ENCODE results near the gene BST1. TPM values are rescaled to one million over a fixed set of nuclear protein-coding genes. Genes with fewer than 3 reads are reported as not detected.

The BST1 gene
- polyA plus RNA-seq, 1 donor (not counting 4 experiments of a cell fraction or from before 2014, with no cell fraction given) = 1.2 TPM

DNA sequence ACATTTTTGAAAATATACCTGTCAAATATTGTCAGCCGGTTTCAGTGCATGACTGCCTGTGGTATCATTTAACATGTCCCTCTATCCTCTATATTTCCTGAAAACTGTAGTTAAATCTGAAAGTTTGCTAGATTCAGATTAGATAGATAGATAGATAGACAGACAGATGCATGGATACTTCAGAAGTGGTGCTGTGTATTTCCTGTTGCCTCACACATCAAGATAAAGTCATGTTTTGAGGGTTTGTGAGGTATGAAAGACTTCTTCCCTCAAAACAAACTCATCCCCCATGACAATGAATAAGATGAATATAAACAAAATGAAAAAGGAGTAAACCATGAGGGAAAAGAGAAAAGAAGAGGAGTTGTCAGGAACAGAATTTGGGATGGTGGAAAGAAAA lies 6.0 kb upstream of the BST1 start:
- Histone ChIP-seq H4K20me1 (ENCODE audit: control insufficient read depth, extremely low read depth, insufficient read depth, low read length) (no peaks in the 10 kb centered on the region), H3K79me2 (ENCODE audit: control insufficient read depth, insufficient read depth, low read length) (no peaks in the 10 kb centered on the region), H3K4me1 (ENCODE audit: control insufficient read depth, extremely low read depth, insufficient read depth, low read length) (peaks cover 22% of the 10 kb centered on the region), H3K9ac (ENCODE audit: control insufficient read depth, extremely low read depth, insufficient read depth, low read length) (no peak overlapping the region), H3K9me1 (ENCODE audit: control insufficient read depth, extremely low read depth, insufficient read depth, low read length) (no peaks in the 10 kb centered on the region), H3K27me3 (ENCODE audit: control insufficient read depth, extremely low read depth, insufficient read depth, low read length) (no peaks in the 10 kb centered on the region), H3K4me3 (ENCODE audit: control insufficient read depth in 2 of 3, extremely low read depth in 1 of 3, insufficient read depth in 2 of 3, low read depth in 1 of 3, low read length in 3 of 3) (no peak overlapping the region), H3K9me3 (ENCODE audit: control insufficient read depth, low read depth, low read length) (peaks cover 1% of the 10 kb centered on the region), H2AFZ (ENCODE audit: control insufficient read depth, low read length) (no peak overlapping the region), H3K4me2 (ENCODE audit: control insufficient read depth, extremely low read depth, insufficient read depth, low read depth, low read length) (no peak overlapping the region), H3K27ac (ENCODE audit: control insufficient read depth, insufficient read depth, low read length) (no peak overlapping the region), H3K36me3 (ENCODE audit: control insufficient read depth in 2 of 2, extremely low read depth in 1 of 2, insufficient read depth in 2 of 2, low read length in 2 of 2) (no peaks in the 10 kb centered on the region)
- dilution Hi-C loops (cut with MboI; ENCODE audit: extremely low pct_ligation_motif_present, low sequenced_read_pairs) = no loop called here
- FAIRE-seq (no peak), DNase-seq (ENCODE audit: low read depth, low spot score) (no peak)
- TF ChIP-seq, protein P1, sequence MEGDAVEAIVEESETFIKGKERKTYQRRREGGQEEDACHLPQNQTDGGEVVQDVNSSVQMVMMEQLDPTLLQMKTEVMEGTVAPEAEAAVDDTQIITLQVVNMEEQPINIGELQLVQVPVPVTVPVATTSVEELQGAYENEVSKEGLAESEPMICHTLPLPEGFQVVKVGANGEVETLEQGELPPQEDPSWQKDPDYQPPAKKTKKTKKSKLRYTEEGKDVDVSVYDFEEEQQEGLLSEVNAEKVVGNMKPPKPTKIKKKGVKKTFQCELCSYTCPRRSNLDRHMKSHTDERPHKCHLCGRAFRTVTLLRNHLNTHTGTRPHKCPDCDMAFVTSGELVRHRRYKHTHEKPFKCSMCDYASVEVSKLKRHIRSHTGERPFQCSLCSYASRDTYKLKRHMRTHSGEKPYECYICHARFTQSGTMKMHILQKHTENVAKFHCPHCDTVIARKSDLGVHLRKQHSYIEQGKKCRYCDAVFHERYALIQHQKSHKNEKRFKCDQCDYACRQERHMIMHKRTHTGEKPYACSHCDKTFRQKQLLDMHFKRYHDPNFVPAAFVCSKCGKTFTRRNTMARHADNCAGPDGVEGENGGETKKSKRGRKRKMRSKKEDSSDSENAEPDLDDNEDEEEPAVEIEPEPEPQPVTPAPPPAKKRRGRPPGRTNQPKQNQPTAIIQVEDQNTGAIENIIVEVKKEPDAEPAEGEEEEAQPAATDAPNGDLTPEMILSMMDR (optimal IDR thresholded peaks at IDR 0.05 in 1 of 3, IDR thresholded peaks at IDR 0.05 in 1 of 3, conservative IDR thresholded peaks at IDR 0.05 in 1 of 3; ENCODE audit: extremely low read depth in 1 of 3, insufficient read depth in 2 of 3, low read length in 3 of 3) = no peak
- TF ChIP-seq EZH2 (IDR thresholded peaks at IDR 0.05; ENCODE audit: low read length) = no peak

DNA sequence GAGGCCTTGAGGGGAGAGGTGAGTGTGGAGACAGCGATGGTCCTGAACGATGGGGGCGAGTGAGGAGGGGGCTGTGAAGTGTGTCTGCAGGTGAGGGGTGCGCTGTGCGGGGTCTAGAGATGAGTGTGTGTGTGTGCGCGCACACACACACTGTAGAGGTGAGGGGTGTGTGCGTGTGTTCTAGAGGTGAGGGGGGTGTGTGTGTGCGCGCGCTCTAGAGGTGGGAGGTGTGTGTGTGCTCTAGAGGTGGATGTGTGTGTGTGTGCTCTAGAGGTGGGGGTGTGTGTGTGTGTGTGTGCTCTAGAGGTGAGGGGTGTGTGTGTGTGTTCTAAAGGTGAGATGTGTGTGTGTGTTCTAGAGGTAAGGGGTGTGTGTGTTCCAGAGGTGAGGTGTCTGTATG lies 574 bp downstream of the BST1 start:
- dilution Hi-C loops (cut with MboI; ENCODE audit: extremely low pct_ligation_motif_present, low sequenced_read_pairs) = no loop called here
- H3K4me1 ChIP-seq (ENCODE audit: control insufficient read depth, extremely low read depth, insufficient read depth, low read length) = peaks cover 8% of the 10 kb centered on the region
- H3K27me3 ChIP-seq (ENCODE audit: control insufficient read depth, extremely low read depth, insufficient read depth, low read length) = no peaks in the 10 kb centered on the region

More for the DNA sequence above, 574 bp downstream of the BST1 start:
- H3K36me3 ChIP-seq (ENCODE audit: control insufficient read depth in 2 of 2, extremely low read depth in 1 of 2, insufficient read depth in 2 of 2, low read length in 2 of 2) = no peaks in the 10 kb centered on the region
- no peaks in the 10 kb centered on the region for H4K20me1 ChIP-seq (ENCODE audit: control insufficient read depth, extremely low read depth, insufficient read depth, low read length)
- H3K4me2 ChIP-seq (ENCODE audit: control insufficient read depth, extremely low read depth, insufficient read depth, low read depth, low read length) = no peak overlapping the region
- no peak for TF ChIP-seq EZH2 (IDR thresholded peaks at IDR 0.05; ENCODE audit: low read length)
- TF ChIP-seq, protein P1 (optimal IDR thresholded peaks at IDR 0.05 in 1 of 3, IDR thresholded peaks at IDR 0.05 in 1 of 3, conservative IDR thresholded peaks at IDR 0.05 in 1 of 3; ENCODE audit: extremely low read depth in 1 of 3, insufficient read depth in 2 of 3, low read length in 3 of 3) = no peak
- no peak overlapping the region for H2AFZ ChIP-seq (ENCODE audit: control insufficient read depth, low read length)
- no peaks in the 10 kb centered on the region for H3K79me2 ChIP-seq (ENCODE audit: control insufficient read depth, insufficient read depth, low read length)
- DNase-seq (ENCODE audit: low read depth, low spot score) (no peak), FAIRE-seq (no peak)
- no peaks in the 10 kb centered on the region for H3K9me3 ChIP-seq (ENCODE audit: control insufficient read depth, low read depth, low read length)
- no peak overlapping the region for H3K9ac ChIP-seq (ENCODE audit: control insufficient read depth, extremely low read depth, insufficient read depth, low read length)
- no peaks in the 10 kb centered on the region for H3K9me1 ChIP-seq (ENCODE audit: control insufficient read depth, extremely low read depth, insufficient read depth, low read length)
- H3K4me3 ChIP-seq (ENCODE audit: control insufficient read depth in 2 of 3, extremely low read depth in 1 of 3, insufficient read depth in 2 of 3, low read depth in 1 of 3, low read length in 3 of 3) = no peak overlapping the region
- H3K27ac ChIP-seq (ENCODE audit: control insufficient read depth, insufficient read depth, low read length) = no peak overlapping the region
